Gastrocnemius medialis (tissue), 4 donors: ENCODE measurements around the gene SMAD4.

Source experiments
- POLR2A ChIP-seq, 2 donors: fragments of 450-650 bp; IDR thresholded peaks; one replicate each; pipeline ENCODE4 v1.6.1; 2017; ENCODE audit warnings: antibody characterized with exemption in 2 of 2, mild to moderate bottlenecking in 2 of 2, moderate library complexity in 2 of 2
- TF ChIP-seq, protein P1 (sequence below), 5 experiments: fragments of 450-650 bp in 3 of 5; fragments of 200-600 bp in 2 of 5; sonication (generic) in 2 of 5; IDR thresholded peaks in 4 of 5; conservative IDR thresholded peaks in 1 of 5; 1 replicate in 4 of 5; 2 replicates in 1 of 5; pipeline ENCODE4 v1.5.1; 2016 to 2019; ENCODE audit warnings: antibody characterized with exemption in 5 of 5, mild to moderate bottlenecking in 3 of 5, moderate library complexity in 3 of 5

DNA sequence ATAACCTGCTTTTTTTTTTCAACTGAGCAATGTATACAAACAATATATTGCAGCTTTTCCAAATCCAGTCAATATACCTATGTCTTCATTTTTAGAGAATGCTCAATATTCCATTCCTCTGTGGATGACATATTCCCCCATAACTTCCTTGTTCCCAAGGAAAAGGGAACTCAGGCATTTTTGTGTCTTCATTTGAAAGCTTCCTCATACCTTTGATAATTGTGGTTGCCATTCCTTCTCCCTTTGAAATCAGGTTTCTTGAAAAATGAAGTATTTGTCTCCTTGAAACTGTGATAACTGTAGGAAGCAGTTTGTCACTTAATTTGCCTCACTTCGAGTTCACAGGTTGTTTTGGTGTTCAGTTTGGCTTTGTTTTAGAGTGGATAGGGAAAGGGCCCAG lies 48.6 kb upstream of the SMAD4 start:
- TF ChIP-seq, protein P1, sequence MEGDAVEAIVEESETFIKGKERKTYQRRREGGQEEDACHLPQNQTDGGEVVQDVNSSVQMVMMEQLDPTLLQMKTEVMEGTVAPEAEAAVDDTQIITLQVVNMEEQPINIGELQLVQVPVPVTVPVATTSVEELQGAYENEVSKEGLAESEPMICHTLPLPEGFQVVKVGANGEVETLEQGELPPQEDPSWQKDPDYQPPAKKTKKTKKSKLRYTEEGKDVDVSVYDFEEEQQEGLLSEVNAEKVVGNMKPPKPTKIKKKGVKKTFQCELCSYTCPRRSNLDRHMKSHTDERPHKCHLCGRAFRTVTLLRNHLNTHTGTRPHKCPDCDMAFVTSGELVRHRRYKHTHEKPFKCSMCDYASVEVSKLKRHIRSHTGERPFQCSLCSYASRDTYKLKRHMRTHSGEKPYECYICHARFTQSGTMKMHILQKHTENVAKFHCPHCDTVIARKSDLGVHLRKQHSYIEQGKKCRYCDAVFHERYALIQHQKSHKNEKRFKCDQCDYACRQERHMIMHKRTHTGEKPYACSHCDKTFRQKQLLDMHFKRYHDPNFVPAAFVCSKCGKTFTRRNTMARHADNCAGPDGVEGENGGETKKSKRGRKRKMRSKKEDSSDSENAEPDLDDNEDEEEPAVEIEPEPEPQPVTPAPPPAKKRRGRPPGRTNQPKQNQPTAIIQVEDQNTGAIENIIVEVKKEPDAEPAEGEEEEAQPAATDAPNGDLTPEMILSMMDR (IDR thresholded peaks at IDR 0.05 in 4 of 5, conservative IDR thresholded peaks at IDR 0.05 in 1 of 5): no peak
- TF ChIP-seq POLR2A (IDR thresholded peaks at IDR 0.05): no peak
